Measurements from ENCODE around the gene UNC119.
"Not testable (repeated sequence)": the region's sequence is repeated elsewhere in the genome, so short reads cannot be mapped to it uniquely, and the experiment has no call there.

The UNC119 gene

DNA sequence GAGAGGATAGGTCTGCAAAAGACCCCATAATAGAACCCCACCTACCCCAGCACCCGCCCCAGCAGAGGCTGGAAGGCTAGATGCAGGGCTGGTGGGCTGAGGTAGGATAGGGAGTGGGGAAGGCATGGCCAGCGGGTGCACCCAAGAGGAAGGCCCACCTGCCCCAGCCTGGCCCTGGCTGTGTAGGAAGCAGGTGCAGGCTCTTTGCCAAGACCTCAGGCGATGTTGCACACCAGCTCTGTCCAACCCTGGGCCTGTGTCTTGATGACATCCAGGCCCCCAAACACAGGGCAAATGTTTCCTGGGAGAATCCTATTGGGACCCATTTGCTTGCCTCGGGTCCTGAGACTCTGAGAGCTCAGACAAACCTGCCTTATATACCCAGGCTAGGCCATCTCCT, 12.2 kb downstream of the UNC119 start:
- DNase-seq = no peak

DNA sequence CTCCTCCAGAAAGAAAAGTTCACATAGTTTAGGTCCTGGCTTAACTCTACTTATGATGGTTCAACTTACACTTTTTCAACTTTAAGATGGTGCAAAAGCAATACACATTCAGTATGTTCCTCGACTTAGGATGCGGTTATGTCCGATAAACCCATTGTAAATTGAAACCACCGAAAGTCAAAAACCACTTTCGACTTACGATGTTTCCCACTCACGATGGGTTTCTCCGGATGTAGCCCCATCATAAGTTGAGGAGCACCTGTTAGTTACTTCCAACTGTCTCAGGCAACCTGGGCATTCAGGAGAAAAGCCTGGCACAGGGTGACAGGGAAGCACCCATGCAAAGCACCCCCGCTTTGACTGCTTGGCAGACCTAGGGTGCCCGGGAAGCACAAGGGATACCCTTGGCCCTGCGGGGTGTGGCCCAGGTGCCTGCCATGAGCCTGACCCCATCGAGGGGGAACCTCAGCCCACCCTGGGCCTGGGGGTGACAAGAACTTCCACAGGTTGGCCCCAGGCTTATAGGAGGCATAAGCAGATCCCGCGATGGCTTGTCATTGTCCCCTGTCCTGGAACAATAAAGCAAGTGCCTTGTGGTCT, 14.0 kb downstream of the UNC119 start:
- DNase-seq = no peak

GRCh38 chr17:28537219-28537610, 15.2 kb downstream of the UNC119 start:
- no peak for DNase-seq

- no peak for DNase-seq
These were observed 15.7 kb downstream of the UNC119 start for GRCh38 chr17:28536532-28537218.

DNA sequence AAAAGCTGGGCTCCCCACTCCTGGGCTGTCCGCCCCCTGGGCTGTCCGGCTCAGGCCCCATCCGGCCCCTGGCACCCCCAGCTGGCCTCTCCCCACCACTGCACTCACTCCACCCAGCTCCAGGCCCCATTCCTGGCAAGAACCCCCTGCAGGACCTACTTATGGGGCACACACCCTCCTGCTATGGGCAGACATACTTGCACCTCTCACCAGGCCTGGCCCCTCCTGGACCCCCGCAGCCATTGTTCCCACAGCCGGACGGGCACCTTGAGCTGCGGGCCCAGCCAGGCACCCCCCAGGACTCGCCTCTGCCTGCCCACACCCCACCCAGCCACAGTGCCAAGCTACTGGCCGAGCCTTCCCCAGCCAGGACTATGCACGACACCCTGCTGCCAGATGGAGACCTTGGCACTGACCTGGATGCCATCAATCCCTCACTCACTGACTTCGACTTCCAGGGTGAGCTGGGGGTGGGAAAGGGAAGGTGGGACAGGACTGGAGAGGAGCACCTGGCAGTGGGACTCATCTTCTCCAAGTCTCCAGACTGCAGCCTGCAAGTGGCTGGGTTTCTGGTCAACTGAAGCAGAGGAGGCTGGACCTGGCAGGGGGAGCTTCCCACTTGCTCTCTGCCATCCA, 17.6 kb downstream of the UNC119 start:
- no peak for DNase-seq

DNA sequence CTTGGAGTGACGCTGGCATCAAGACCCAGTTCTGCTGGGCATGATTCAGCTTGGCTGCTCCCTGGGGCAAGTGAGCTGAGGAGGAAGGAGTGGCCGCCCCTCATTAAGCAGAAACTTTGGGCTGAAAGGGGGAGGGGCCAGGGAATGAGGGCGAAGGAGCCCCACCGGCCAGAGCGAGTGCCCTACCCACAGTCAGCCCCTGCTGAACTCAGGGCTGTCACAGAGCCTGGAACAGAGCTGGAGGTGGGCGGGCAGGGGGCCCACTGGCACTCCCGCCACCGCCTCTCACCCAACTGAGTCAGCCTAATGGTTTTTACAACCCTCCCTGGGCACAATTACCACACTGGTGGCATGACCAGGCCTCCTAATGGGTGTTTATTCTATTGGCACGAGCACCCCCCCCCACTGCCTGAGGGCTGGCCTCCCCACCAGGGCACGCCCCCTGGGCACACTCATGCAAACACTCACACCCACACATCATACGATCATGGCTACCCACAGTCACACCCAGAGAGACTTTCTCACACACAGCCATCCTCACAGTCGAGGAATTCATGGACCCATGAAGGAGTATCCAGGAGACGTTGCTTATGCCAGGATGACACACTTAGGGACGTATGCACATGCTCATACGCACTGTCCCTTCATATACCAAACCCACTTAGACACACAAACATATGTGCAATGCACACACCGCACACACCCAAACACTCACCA, 19.2 kb downstream of the UNC119 start:
- no peak for DNase-seq

- DNase-seq = no peak
These were observed 20.1 kb downstream of the UNC119 start for GRCh38 chr17:28532050-28532960.

DNA sequence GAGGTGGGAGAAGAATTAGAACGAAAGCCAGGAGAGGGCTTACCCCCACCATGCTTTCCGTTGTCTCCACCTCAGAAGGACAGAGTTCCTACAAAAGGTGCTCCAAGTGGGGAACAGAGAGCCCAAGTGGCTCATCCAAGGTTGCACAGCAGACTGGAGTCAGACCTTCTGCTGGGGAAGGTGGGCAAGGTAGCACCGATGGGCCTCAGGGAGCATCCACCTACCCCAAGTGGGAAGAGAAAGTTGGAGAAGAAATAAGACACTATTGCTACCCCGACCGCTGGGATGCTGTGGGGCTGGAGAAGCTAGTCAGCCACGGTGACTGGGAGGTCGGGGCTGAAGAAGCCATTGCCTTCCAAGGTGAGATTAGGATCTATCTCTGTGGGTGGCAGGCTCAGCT, 21.5 kb downstream of the UNC119 start:
- no peak for DNase-seq

DNA sequence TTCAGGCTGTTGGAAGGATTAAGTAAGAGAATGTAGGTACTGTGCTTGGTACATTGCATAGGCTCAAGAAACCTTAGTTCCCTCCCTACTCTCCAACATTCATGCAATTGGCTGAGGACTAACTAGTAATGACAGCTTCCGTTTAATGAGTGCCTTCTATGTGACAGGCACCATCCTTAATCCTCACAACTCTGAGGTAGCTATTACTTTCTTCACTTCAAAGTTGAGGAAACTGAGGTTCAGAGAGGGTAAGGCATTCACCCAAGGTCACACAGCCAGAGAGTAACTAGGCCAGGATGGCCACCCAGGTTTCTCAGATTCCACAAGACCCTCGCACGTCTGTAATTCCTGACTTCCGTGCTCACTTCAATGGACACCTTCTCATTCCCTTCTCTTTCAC, 22.2 kb downstream of the UNC119 start:
- DNase-seq = no peak

DNA sequence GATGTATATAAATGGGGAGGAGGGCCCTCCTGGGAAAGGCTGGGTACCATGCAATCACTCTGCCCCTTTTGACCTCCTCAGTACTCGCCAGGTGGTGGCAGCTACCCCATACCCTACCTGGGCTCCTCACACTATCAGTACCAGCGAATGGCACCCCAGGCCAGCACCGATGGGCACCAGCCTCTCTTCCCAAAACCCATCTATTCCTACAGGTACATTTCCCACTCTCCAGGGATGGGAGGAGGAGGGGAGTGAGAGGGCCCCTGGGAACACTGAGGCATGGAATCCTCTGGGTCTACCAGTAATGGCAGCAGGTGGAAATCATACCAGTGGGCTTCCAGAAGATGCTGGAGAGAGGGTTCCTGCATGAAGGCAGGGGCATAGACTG, 23.4 kb downstream of the UNC119 start:
- no peak for DNase-seq

DNA sequence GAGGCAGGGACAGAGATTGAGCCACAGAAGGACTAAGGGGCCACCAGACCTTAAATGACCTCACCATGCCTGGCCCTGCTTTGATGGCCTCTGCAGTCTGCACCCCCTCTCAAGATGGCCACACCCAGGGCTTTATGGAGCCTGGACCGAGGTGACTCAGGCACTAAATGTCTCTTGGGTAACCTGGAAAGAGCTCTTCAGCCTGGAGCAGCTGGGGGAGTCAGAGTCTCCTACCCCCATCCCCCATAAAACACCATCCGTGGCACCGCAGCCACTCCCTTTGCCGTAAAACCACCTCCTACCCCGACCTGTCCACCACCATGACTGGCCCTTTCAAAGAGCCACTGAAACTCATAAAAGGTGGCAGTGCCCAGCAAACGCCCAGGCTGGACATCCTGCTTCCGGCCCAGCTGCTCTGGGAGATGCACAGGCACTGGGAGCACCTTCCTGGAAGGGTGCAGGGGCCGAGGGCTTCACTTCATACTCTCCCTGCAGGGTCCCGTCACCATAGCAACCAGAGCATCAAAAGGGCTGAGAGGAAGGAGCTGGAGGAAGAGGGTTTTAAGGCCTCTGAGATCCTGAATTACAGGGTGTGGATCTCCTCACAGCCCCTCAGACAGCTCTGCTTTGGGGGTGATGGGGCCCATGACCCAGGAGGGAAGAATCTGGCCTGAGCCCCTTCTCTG, 24.0 kb downstream of the UNC119 start:
- no peak for DNase-seq

GRCh38 chr17:28527859-28528258, 24.6 kb downstream of the UNC119 start:
- no peak for DNase-seq

- no peak for DNase-seq
These were observed 25.2 kb downstream of the UNC119 start for GRCh38 chr17:28527181-28527681.

DNA sequence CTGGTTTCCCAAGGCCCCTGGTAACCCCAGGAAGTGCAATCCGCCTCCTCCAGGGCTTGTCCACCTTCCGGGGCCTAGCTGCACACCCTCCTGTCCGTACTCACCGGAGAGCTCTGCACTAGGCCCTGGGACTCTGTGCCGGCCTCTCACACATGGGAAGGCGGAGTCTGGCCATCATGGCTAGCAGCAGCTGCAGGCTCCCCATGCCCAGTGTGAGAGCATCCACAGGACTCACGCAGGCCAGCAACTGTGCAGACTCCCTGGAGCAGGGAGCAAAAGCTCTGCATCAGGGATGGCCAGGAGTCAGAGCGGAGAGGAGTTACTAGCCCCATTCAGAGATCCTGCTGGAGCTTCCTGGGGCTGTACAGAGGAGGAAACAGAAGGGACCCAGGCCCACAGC, 26.0 kb downstream of the UNC119 start:
- DNase-seq = no peak

DNA sequence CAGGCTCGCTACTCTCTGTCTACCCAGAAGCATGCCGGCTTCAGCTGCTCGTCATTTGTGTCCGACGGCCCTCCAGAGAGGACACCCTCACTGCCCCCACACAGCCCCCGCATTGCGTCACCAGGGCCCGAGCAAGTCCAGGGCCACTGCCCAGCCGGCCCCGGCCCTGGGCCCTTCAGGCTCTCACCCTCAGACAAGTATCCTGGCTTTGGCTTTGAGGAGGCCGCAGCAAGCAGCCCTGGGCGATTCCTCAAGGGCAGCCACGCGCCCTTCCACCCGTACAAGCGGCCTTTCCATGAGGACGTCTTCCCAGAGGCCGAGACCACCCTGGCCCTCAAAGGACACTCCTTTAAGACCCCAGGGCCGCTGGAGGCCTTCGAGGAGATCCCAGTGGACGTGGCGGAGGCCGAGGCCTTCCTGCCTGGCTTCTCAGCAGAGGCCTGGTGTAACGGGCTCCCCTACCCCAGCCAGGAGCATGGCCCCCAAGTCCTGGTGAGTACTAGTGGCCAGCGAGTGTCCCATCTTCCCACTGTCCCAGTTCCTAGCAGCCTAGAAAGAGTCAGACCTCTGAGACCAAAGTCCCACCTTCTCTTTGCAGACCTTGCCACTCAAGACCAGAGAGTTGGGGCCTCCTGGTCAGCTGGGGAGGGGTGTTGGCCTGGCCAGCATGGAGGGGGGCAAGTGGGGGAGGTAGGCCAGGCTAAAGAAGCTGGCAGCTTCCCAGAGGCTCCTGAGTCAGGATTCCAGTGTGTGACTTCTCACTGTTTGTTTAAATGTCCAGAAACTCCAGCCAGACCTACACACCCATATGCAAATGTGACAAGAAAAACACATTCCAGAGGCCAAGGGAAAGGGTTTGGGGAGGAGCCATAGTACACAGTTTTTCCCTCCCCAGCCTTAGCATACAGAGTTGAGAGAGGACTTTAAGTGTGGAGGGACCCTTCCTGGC, 27.7 kb downstream of the UNC119 start:
- DNase-seq = no peak

DNA sequence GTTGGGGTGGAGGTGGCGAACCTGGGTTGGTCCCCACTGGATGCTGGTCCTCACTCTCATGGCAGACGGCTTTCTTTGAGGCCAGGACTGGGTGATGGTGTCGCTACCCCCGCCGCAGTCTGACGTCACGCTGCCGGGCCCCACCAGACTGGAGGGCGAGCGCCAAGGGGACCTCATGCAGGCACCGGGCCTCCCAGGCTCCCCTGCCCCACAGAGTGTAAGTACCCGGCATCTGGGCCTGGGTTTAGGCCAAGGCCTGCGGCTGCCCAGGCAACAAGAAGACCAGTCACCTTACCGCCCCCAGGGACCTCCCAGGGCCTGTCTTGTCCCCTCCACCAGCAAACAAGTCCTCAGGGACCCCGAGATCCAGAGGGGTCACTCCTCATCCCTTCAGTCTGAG, 28.5 kb downstream of the UNC119 start:
- DNase-seq = no peak

DNA sequence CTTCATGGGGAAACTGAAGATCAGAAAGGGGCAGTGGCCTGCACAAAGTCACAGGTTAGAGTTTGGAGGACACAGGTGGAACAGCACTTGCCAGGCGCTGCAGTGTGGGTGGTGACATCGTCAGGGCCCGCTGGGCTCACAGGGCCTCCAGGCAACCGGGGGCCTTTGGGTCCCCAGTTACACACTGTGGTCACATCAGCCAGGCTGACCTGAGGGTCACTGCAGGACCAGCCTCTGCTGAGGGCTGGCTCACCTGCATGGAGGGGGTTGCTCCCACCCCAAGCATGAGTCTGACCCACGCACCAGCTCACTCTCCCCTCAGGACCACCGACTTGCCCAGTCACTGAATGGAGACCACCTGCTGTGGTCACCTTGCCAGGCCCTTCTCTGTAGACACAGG, 29.2 kb downstream of the UNC119 start:
- DNase-seq = no peak

DNA sequence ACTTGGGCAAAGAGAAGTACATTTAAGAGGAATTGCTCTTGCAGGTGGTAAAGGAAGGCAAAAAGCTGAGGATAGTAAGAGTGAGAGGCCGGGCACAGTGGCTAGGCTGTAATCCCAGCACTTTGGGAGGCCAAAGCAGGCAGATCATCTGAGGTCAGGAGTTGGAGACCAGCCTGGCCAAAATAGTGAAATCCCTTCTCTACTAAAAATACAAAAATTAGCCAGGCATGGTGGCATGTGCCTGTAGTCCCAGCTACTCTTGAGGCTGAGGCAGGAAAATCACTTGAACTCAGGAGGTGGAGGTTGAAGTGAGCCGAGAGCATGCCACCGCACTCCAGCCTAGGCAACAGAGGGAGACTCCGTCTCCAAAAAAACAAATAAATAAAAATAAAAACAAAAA, 30.1 kb downstream of the UNC119 start:
- not testable (repeated sequence) for DNase-seq

- no peak for DNase-seq
These were observed 30.9 kb downstream of the UNC119 start for GRCh38 chr17:28521311-28522085.

DNA sequence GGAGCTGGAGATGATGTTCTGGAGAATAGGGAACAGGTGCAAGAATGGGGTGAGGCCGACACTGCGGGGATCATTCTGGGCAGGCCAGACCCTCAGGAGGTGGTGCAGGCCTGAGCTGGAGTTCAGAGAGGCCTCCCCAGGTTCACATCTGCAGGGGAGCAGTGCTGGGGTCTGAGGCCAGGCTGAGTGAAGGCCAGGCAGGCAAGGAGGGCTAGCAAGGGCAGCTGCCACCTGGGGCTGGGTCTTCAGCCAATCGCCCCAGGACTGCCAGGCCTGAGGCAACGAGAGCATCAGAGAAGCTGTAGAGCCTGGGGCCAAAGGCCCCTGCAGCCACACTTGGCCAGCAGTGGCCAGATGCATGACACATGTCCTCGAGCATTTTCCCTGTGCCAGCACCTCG, 31.7 kb downstream of the UNC119 start:
- no peak for DNase-seq

All from SHP77 (cell line).